ENCODE data around the gene TMEM270.

The TMEM270 gene

GRCh38 chr7:73850781-73851207 is 10.2 kb upstream of the TMEM270 start:
- DNase-seq (ENCODE audit: extremely low spot score), result no peak
- ChIA-PET POLR2A (interaction anchor here (0.7 to 1.5 kb wide), 7 partner anchors 9 to 112 kb away, joined by 3 to 13 read pairs (median 4); partner anchors contain the start of genes ABHD11 and METTL27), CTCF (interaction anchor here (0.8 to 1.1 kb wide), 6 partner anchors 8 to 245 kb away, joined by 3 to 6 read pairs (median 4); no protein-coding TSS in a partner anchor)
- TF ChIP-seq FOXK2 (IDR thresholded peaks at IDR 0.05) (no peak), CTBP1 (IDR thresholded peaks at IDR 0.05; ENCODE audit: borderline replicate concordance) (no peak), SUZ12 (IDR thresholded peaks at IDR 0.05) (no peak), FOXM1 (IDR thresholded peaks at IDR 0.05; ENCODE audit: borderline replicate concordance) (no peak), FOXA1 (IDR thresholded peaks at IDR 0.05) (no peak), L3MBTL2 (conservative IDR thresholded peaks at IDR 0.05) (no peak), TARDBP (IDR thresholded peaks at IDR 0.05) (no peak), NFRKB (IDR thresholded peaks at IDR 0.05) (no peak), ZNF384 (IDR thresholded peaks at IDR 0.05) (no peak), BHLHE40 (IDR thresholded peaks at IDR 0.05; ENCODE audit: borderline replicate concordance) (no peak), LEF1 (IDR thresholded peaks at IDR 0.05; ENCODE audit: borderline replicate concordance) (no peak), HDGF (IDR thresholded peaks at IDR 0.05; ENCODE audit: borderline replicate concordance) (no peak), ELF4 (IDR thresholded peaks at IDR 0.05) (no peak), ARNT (IDR thresholded peaks at IDR 0.05) (no peak), PKNOX1 (IDR thresholded peaks at IDR 0.05) (no peak), SP1 (IDR thresholded peaks at IDR 0.05) (no peak)

GRCh38 chr7:73851410-73852338 is 9.3 kb upstream of the TMEM270 start:
- ChIA-PET POLR2A (interaction anchor here (0.8 to 1.5 kb wide), 4 partner anchors 9 to 113 kb away, joined by 4 to 13 read pairs (median 8); partner anchors contain the start of genes ABHD11 and METTL27), CTCF (interaction anchor here (0.8 to 1.1 kb wide), 6 partner anchors 9 to 549 kb away, joined by 3 to 6 read pairs (median 3); no protein-coding TSS in a partner anchor)
- no peak for DNase-seq (ENCODE audit: extremely low spot score)

GRCh38 chr7:73852500-73852899 is 8.5 kb upstream of the TMEM270 start:
- no peak for DNase-seq (ENCODE audit: extremely low spot score)
- ChIA-PET POLR2A (interaction anchor here (0.8 kb wide), 1 partner anchor 113 kb away, joined by 5 read pairs; no protein-coding TSS in a partner anchor), CTCF (interaction anchor here (1.0 kb wide), 1 partner anchor 548 kb away, joined by 3 read pairs; no protein-coding TSS in a partner anchor)
- no peak for TF ChIP-seq BHLHE40 (IDR thresholded peaks at IDR 0.05; ENCODE audit: borderline replicate concordance)
- no peak for TF ChIP-seq FOXM1 (IDR thresholded peaks at IDR 0.05; ENCODE audit: borderline replicate concordance)
- no peak for TF ChIP-seq SP1 (IDR thresholded peaks at IDR 0.05)
- no peak for TF ChIP-seq L3MBTL2 (conservative IDR thresholded peaks at IDR 0.05)
- no peak for TF ChIP-seq PKNOX1 (IDR thresholded peaks at IDR 0.05)
- TF ChIP-seq ELF4 (IDR thresholded peaks at IDR 0.05), result no peak
- no peak for TF ChIP-seq SUZ12 (IDR thresholded peaks at IDR 0.05)
- TF ChIP-seq ARNT (IDR thresholded peaks at IDR 0.05), result no peak
- no peak for TF ChIP-seq TARDBP (IDR thresholded peaks at IDR 0.05)
- TF ChIP-seq FOXK2 (IDR thresholded peaks at IDR 0.05), result no peak
- TF ChIP-seq ZNF384 (IDR thresholded peaks at IDR 0.05), result no peak
- TF ChIP-seq CTBP1 (IDR thresholded peaks at IDR 0.05; ENCODE audit: borderline replicate concordance), result no peak
- no peak for TF ChIP-seq FOXA1 (IDR thresholded peaks at IDR 0.05)
- TF ChIP-seq LEF1 (IDR thresholded peaks at IDR 0.05; ENCODE audit: borderline replicate concordance), result no peak
- no peak for TF ChIP-seq HDGF (IDR thresholded peaks at IDR 0.05; ENCODE audit: borderline replicate concordance)
- TF ChIP-seq NFRKB (IDR thresholded peaks at IDR 0.05), result no peak

More at GRCh38 chr7:73851410-73852338, 9.3 kb upstream of the TMEM270 start:
- TF ChIP-seq L3MBTL2 (conservative IDR thresholded peaks at IDR 0.05) (0 out of 2 replicates have a peak, but pooled peaks have one; percentile 17), FOXM1 (IDR thresholded peaks at IDR 0.05; ENCODE audit: borderline replicate concordance) (no peak), ZNF384 (IDR thresholded peaks at IDR 0.05) (no peak), FOXK2 (IDR thresholded peaks at IDR 0.05) (no peak)

GRCh38 chr7:73856941-73857340 is 4.0 kb upstream of the TMEM270 start:
- no peak for TF ChIP-seq TARDBP (IDR thresholded peaks at IDR 0.05)
- TF ChIP-seq LEF1 (IDR thresholded peaks at IDR 0.05; ENCODE audit: borderline replicate concordance), result no peak
- no peak for TF ChIP-seq NFRKB (IDR thresholded peaks at IDR 0.05)
- no peak for TF ChIP-seq BHLHE40 (IDR thresholded peaks at IDR 0.05; ENCODE audit: borderline replicate concordance)
- TF ChIP-seq SP1 (IDR thresholded peaks at IDR 0.05), result no peak
- TF ChIP-seq ELF4 (IDR thresholded peaks at IDR 0.05), result no peak
- TF ChIP-seq ARNT (IDR thresholded peaks at IDR 0.05), result no peak
- no peak for TF ChIP-seq HDGF (IDR thresholded peaks at IDR 0.05; ENCODE audit: borderline replicate concordance)
- TF ChIP-seq L3MBTL2 (conservative IDR thresholded peaks at IDR 0.05), result no peak
- no peak for TF ChIP-seq FOXM1 (IDR thresholded peaks at IDR 0.05; ENCODE audit: borderline replicate concordance)
- DNase-seq (ENCODE audit: extremely low spot score), result no peak
- POLR2A ChIA-PET, result interaction anchor here (1.7 kb wide), 1 partner anchor 118 kb away, joined by 6 read pairs; the partner anchor contains the start of gene ABHD11
- CTCF ChIA-PET, result interaction anchor here (1.5 kb wide), 1 partner anchor 123 kb away, joined by 5 read pairs; no protein-coding TSS in a partner anchor

GRCh38 chr7:73858807-73859206 is 2.2 kb upstream of the TMEM270 start:
- no peak for DNase-seq (ENCODE audit: extremely low spot score)
- CTCF ChIA-PET, result interaction anchor here (0.7 kb wide), 1 partner anchor 124 kb away, joined by 3 read pairs; no protein-coding TSS in a partner anchor
- TF ChIP-seq SP1 (IDR thresholded peaks at IDR 0.05), result no peak
- no peak for TF ChIP-seq ELF4 (IDR thresholded peaks at IDR 0.05)
- POLR2A ChIA-PET, result no interaction called here

- TF ChIP-seq PKNOX1 (IDR thresholded peaks at IDR 0.05) (no peak), TARDBP (IDR thresholded peaks at IDR 0.05) (no peak), LEF1 (IDR thresholded peaks at IDR 0.05; ENCODE audit: borderline replicate concordance) (no peak), CTBP1 (IDR thresholded peaks at IDR 0.05; ENCODE audit: borderline replicate concordance) (no peak), NFRKB (IDR thresholded peaks at IDR 0.05) (no peak), HDGF (IDR thresholded peaks at IDR 0.05; ENCODE audit: borderline replicate concordance) (no peak), L3MBTL2 (conservative IDR thresholded peaks at IDR 0.05) (no peak), ZNF384 (IDR thresholded peaks at IDR 0.05) (no peak), SP1 (IDR thresholded peaks at IDR 0.05) (no peak), BHLHE40 (IDR thresholded peaks at IDR 0.05; ENCODE audit: borderline replicate concordance) (no peak)
- POLR2A ChIA-PET, result no interaction called here
- CTCF ChIA-PET, result no interaction called here
Measured at GRCh38 chr7:73861305-73861704, 346 bp downstream of the TMEM270 start.

More at GRCh38 chr7:73861305-73861704, 346 bp downstream of the TMEM270 start:
- DNase-seq (ENCODE audit: extremely low spot score), result no peak

Data from HEK293T (cell line).